DMS53 (cell line): ENCODE results near the gene SFXN4.
"Not testable (repeated sequence)": the region's sequence is repeated elsewhere in the genome, so short reads cannot be mapped to it uniquely, and the experiment has no call there.

Experiments
- DNase-seq: peaks from one replicate; lab custom pipeline; 2025; lab: John Stamatoyannopoulos, UW

The SFXN4 gene

GRCh38 chr10:119139464-119140067, 25.9 kb downstream of the SFXN4 start:
- peak; percentile 59 for DNase-seq

DNA sequence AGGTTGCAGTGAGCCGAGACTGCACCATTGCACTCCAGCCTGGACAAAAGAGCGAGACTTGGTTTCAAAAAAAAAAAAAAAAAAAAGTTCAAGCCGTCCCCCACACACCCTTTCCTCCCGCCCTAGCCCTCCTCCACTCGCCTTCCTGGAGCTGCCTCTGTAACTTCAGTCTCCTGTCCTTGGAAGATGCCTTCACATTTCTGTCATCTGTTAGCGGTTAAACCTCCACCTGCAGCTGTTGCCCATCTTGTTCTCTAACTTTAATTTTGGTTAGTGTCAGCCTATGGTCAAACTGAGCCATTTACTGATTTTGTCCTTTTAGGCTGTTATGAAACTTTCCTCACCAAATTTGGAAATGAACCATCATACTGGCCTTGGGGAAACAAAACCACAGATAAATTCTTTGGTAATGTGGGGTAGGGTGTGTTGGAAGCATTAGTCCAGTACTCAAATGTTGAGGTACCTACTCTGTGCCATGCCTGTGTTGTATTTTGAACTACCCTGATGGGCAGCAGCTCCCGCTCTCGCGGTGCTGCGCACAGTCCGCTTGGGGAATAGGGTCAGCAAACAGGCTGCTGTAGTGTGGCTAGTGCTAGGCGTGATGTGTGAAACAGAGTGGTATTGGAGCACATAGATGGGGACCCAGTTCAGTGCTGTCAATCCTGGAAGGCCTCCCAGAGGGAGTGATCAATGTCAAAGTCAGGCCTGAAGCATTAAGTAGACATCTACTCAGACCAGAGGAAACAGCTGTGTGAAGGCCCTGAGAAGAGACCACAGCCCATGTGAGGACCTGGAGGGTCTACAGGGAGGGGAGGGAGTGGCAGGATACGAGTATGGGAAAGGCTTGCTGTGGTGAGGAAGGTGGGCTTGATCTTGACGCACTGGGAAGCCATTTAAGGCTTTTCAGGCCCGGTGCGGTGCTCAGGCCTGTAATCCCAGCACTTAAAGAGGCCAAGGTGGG, 26.9 kb downstream of the SFXN4 start:
- DNase-seq = no peak

GRCh38 chr10:119137878-119138277, 27.6 kb downstream of the SFXN4 start:
- peak; percentile 10 for DNase-seq

- no peak for DNase-seq
These were observed 29.4 kb downstream of the SFXN4 start for GRCh38 chr10:119136084-119136483.

GRCh38 chr10:119135513-119135881, 30.0 kb downstream of the SFXN4 start:
- no peak for DNase-seq

DNA sequence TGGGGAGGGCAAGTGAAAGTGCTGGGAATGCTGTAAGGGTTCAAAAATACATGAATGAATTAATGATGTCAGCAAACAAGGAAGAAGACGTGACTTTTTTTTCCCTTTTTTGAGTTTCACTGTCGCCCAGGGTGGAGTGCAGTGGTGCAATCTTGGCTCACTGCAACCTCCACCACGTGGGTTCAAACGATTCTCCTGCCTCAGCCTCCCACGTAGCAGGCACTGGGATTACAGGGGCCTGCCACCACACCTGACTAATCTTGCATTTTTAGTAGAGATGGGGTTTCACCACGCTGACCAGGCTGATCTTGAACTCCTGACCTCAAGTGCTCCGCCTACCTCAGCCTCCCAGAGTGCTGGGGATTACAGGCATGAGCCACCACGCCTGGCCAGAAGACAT, 31.6 kb downstream of the SFXN4 start:
- no peak for DNase-seq

- DNase-seq = no peak
These were observed 32.8 kb downstream of the SFXN4 start for GRCh38 chr10:119132521-119133345.

DNA sequence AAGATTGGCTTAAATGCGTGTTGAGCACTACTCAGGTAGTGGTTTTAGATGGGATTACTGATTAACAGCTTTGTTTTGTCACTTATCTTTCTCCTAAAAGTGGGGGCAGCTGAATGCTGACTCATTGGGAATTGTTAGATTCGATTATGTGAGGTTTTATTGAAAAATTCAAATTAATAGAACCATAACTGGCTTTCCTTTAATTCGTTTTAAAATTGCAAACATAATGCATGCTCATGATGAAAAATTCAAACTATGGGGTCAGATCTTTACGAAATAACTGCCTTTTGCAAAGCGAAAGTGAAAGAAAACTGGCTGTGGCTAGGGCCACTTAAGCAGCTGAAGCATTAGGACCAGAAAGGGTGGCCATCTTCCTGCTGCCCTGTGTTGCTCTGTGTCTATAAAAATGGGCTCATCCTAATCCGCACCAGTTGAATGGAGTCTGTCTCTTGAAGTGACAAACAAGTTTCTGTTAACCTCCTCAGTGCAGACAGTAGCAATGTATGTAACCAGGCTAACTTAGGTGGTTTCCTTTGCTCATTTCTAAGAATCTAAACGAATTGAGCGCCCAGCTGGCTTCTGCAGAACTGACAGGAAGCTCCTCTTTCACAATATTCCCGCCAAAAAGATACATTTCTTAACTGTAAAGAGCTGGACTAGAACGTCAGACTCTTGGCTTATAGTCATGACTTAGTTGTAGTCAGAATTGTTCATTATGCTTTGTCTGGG, 33.8 kb downstream of the SFXN4 start:
- DNase-seq = peak; percentile 82

DNA sequence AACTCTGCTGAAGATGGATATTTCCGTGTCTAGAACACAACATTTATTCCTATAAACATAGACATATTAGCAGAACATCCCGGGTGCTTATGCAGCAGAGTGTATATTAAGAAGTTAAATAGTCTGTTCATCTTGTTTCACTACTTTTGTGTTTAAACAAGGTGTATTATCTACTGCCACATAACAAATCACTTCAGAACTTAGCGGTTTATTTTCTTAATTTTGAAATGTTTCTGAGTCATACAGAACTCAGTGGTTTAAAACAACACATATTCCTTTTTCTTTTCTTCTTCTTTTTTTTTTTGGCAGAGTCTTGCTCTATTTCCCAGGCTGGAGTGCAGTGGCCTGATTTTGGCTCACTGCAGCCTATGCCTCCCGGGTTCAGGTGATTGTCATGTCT, 35.8 kb downstream of the SFXN4 start:
- DNase-seq = no peak

DNA sequence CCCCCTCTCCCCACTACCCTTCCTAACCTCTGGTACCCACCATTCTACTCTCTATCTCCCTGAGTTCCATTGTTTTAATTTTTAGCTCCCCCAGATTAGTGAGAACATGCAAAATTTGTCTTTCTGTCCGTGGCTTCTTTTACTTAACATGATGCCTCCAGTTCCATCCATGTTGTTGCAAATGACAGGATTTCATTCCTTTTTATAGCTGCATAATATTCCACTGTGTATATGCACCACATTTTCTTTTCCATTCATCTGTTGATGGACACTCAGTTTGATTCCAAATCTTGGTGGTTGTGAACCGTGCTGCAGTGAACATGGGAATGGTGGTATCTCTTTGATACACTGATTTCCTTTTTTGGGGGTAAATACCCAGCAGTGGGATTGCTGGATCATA, 39.6 kb downstream of the SFXN4 start:
- DNase-seq = no peak

DNA sequence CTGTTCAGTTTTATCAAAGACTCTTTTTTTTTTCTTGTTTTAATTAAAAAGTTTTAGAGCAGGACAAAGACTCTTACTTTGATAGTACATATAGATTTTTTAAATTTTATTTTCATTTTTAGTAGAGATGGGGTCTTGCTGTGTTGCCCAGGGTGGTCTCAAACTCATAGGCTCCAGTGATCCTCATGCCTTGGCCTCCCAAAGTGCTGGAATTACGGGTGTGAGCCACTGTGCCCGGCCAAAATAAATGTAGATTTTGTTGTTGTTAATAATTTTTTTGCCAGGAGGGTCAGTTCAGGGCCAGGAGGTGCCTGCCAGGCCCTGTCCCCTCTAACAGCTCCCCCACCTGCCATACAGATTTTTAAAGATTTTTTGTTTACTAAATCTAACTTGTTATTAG, 44.6 kb downstream of the SFXN4 start:
- DNase-seq = no peak

- peak; percentile 11 for DNase-seq
These were observed 45.1 kb downstream of the SFXN4 start for GRCh38 chr10:119120413-119120867.

DNA sequence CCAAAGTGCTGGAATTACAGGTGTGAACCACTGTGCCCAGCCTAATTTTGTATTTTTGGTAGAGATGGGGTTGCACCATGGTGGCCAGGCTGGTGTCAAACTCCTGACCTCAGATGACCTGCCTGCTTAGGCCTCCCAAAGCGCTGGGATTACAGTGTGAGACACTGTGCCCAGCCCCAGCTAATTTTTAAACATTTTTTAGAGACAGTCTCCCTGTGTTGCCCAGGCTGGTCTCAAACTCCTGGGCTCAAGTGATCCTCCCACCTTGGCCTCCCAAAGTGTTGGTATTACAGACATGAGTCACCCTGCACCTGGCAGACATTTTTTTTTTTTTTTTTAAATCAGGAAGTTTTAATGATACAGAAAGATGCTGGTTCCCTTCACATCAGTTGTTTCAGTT, 46.1 kb downstream of the SFXN4 start:
- peak; percentile 48 for DNase-seq

DNA sequence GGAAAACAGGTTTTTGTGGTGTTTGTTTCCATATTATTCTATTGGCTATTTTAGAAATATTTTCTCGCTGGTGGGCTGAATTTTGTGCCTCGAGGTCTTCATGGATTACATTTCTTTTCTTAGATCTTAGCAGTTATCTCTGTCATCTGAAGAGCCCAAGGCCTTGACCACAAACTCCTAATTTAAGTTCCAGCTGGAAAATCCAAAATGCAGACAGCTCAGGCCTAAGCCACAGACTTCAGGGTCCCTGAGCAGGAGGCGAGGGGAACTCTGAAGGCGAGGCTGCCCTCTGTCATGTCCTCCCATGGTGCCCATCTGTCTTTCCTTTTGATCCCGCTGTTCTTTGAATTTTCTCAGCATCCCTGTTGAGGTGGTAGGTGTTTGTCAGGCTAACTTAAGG, 47.3 kb downstream of the SFXN4 start:
- DNase-seq = no peak

GRCh38 chr10:119116326-119116951, 49.1 kb downstream of the SFXN4 start:
- no peak for DNase-seq

- DNase-seq = no peak
These were observed 49.6 kb downstream of the SFXN4 start for GRCh38 chr10:119115926-119116325.

DNA sequence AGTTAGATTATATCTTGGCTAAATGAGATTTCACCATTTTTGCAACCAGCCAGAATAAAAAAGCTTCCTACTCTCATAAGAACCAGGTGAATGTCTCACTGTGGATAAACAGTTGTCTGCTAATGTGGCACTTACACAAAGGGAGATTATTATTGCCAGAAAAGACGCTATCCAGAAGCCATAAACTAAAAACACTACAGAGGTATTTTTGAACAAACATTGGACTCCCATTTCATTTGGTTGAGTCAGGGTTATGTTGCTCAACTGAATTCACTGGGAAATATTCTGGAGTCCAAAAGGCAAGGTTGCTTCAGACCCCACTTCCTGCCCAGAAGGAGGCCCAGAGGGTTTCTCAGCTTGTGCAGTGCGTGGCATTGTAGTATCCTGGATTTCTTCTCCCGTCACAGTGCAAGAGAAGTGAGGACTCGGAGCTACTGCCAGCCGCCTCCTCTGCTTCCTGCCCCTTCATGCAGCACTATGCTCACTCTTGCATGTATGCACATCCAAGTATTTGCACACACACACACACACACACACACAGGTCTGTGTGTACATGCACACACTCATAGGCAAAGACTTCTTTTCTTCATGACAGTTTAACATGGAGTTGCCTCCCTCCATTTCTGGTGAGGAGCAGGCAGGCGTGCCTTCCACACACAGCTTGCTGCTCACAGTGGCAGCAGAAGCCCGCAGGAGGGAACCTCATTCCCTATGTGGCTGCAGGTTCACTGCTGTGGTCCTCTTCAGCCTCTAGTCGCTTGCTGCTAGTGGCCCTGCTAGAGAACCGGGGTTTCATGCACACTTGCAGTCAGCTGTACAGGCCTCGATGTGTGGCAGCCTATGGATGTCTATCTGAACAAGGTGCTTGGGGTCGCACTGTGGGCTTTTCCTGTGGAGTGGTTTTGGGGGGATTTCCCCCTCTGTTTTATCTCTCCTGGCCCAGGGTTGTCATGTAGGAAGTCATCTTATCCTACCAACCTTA, 51.5 kb downstream of the SFXN4 start:
- DNase-seq = no peak

GRCh38 chr10:119112056-119112455, 53.5 kb downstream of the SFXN4 start:
- no peak for DNase-seq

DNA sequence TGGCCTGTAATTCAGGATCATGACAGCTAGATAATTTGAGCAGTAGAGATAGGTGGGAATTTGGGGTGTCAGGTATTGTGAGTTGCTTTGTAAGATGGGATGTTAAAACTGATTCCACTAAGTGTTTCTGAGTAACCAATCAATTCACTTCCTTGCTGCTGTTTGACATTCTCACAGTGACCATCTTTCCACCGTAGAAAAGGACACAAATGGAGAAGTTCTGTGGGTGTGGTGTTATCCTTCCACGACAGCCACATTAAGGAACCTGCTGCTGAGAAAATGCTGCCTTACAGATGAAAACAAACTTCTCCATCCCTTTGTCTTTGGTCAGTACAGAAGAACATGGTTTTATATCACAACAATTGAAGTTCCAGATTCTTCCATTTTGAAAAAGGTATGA, 57.7 kb downstream of the SFXN4 start:
- DNase-seq = not testable (repeated sequence)

DNA sequence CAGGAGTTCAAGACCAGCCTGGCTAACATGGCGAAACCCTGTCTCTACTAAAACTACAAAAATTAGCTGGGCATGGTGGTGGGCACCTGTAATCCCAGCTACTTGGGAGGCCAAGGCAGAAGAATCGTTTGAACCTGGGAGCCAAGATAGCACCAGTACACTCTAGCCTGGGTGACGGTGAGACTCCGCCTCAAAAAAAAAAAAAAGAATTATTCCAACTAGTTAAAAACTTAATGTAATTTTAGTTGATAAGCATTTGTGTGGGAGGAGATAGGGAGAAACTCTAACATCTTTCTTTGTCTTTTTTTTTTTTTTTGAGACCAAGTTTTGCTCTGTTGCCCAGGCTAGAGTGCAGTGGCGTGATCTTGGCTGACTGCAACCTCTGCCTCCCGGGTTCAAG, 58.4 kb downstream of the SFXN4 start:
- DNase-seq = not testable (repeated sequence)
